ENCODE results near the gene ASXL2.
A peak's percentile ranks its signal among the peaks of the same experiment; 100 is the strongest.
"Not testable (repeated sequence)": the region's sequence is repeated elsewhere in the genome, so short reads cannot be mapped to it uniquely, and the experiment has no call there.

ASXL2 gene

DNA sequence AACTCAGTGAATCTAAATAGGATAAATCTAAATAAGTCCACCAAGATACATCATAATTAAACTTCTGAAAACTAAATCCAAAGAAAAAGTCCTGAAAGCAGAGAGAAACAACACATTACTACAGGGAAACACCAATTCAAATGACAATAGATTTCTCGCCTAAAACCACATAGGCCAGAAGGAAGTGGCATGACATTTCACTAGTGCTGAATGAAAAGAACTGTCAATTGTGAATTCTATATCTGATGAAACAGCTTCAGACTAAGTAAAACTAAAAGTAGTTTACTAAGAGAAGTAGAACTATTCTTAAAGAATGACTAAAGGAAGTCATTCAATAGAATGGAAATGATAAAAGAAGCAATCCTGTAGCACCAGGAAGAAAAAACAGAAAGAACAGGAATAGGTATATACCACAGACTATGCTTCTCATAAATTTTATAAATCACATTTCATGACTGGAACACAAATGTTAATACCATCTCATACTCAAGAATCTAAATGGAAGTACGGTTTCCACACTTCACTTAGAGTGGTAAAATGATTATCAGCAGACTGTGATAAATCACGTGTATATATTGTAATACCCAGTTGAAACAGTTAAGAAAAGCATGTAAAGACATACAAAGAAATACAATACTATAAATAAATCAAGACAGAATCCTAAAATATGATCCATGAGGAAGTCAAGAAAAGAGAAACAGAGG lies 46.4 kb downstream of the ASXL2 start:
- no peak for DNase-seq

- no peak for DNase-seq
These were observed 48.5 kb downstream of the ASXL2 start for GRCh38 chr2:25829828-25830227.

GRCh38 chr2:25829377-25829704 lies 48.9 kb downstream of the ASXL2 start:
- DNase-seq, result no peak

GRCh38 chr2:25828532-25829376 lies 49.5 kb downstream of the ASXL2 start:
- not testable (repeated sequence) for DNase-seq

- DNase-seq, result no peak
These were observed 53.0 kb downstream of the ASXL2 start for GRCh38 chr2:25825238-25825637.

GRCh38 chr2:25824718-25825117 lies 53.6 kb downstream of the ASXL2 start:
- DNase-seq, result no peak

DNA sequence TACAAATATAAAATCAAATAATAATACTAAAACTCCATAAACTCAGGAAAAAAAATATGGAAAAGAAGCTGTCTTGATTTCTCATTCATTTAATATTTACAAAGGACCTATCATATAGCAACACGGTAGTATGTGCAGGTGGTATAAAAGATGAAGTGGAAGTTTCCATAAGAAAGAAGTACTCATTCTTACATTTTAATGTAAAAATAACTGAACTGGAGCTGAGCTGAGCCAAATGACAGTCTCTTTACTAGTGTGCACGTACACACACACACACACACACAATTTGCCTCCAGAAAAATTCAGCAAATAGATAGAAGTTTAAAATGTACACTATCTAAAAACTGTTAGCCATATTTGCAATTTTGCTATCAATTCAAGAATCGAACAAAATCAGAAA lies 54.1 kb downstream of the ASXL2 start:
- no peak for DNase-seq

DNA sequence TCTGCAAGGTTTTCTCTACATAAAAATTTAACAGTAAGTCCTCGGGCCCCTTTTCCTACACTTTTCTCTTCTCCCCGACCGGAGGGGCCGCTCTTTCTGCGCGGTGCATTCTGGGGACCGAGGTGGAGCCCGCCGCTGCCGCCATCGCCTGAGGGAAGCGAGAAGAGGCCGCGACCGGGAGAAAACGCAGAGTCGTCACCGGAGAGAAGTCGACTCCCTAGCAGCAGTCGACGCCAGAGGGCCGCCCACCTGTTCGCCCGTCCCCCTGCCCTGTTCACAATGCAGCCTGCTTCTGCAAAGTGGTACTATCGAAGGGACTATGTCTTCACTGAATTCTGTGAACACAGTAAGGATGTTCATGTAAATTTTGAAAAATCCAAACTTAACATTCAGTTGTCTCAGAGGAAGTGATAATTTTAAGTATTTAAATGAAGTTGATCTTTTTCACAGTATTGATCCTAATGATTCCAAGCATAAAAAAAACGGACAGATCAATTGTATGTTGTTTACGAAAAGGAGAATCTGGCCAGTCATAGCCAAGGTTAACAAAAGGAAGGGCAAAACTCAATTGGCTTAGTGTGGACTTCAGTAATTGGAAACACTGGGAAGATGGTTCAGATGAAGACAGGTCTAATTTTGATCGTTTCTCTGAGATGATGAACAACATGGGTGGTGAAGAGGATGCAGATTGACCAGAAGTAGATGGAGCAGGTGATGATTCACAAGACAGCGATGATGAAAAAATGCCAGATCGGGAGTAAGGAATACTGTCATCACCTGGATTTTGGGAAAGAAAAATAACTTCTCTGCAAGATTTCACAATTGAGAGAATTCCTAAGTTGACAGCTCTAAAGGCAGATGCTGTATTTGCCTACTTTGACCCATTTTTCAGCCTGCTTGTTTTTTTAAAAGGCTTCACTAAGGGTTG lies 55.8 kb downstream of the ASXL2 start:
- peak; percentile 73 for DNase-seq

DNA sequence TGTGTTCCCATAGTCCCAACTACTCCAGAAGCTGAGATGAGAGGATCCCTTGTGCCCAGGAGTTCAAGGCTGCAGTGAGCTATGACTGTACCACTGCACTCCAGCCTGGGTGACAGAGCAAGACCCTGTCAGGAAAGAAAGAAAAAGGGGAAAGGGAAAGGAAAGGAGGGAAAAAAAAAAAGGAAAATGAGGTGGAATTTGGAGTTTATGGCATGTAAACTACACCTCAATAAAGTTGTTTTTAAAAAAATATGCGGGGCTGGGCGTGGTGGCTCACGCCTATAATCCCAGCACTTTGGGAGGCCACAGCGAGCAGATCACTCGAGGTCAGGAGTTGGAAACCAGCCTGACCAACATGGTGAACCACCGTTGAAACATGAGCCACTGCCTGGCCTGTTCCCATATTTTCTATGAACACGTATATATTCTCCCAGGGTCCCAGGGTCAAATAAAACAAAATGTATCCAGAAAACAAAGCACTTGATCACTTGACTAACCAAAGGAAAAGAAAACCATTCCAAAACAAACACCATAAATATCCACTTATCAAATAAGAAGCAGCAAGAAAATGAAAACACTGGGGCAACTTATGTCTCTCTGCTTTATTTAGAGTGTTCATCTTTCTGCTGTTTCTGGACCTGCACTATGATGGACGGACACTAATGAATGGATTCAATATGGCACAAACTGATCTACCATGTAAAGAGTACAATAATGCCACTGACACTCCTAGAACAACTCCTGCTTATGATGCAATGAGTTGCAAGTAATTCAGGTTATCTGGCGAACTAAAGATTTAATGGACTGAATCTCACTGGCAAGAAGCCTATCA lies 56.8 kb downstream of the ASXL2 start:
- DNase-seq, result peak; percentile 31

DNA sequence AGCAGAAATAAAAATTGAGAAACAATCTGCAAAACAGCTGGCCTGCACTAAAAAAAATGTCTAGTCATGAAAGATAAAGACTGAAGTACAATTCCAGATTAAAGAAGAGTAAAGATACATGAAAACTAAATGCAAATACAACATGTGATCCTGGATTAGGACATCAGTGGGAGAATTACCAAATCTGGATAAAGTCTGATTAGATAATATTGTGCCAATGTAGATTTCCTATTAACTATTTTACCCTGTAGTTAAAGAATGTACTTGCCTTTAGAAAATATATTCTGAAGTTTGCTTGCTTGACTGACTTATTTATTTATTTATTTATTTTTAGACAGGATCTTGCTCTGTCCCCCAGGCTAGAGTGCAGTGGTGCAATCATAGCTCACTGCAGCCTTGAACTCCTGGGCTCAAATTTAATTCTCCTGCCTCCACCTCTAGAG lies 58.7 kb downstream of the ASXL2 start:
- no peak for DNase-seq

DNA sequence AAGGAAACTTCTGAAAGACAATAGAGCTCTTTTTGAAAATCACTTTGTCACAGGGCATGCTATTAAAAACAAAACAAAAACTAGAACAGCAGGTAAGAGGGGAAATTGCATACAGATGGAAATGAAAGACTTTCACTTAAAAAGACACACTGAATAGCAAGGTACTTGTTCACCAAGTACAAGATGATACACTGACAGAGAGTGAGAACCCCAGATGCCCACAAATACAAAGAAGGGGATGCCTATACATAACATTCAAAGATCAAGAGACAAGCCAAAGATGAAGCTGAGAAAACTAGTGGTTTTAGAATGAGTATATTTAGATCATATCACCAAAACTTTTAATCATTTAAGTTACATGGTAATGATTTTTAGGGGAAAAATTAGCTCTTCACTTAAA lies 60.7 kb downstream of the ASXL2 start:
- DNase-seq, result no peak

DNA sequence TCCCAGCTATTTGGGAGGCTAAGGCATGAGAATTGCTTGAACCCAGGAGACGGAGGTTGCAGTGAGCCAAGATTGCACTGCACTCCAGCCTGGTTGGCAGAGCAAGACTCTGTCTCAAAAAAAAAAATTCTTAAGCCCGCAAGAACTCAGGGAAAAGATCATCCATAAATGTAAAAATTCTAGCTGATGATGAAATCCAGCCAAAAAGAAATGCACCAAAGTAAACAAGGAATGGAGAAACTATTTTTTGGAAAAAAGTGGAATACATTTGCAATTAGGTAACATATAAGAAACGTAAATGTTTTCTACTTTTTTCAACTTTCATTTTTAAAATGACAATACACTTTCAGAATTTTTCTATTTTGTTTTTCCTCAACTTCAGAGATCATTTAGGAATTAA lies 61.3 kb downstream of the ASXL2 start:
- no peak for DNase-seq

GRCh38 chr2:25816249-25816648 lies 62.0 kb downstream of the ASXL2 start:
- DNase-seq, result no peak

GRCh38 chr2:25814681-25815080 lies 63.6 kb downstream of the ASXL2 start:
- DNase-seq, result no peak

GRCh38 chr2:25810428-25810827 lies 67.9 kb downstream of the ASXL2 start:
- no peak for DNase-seq

DNA sequence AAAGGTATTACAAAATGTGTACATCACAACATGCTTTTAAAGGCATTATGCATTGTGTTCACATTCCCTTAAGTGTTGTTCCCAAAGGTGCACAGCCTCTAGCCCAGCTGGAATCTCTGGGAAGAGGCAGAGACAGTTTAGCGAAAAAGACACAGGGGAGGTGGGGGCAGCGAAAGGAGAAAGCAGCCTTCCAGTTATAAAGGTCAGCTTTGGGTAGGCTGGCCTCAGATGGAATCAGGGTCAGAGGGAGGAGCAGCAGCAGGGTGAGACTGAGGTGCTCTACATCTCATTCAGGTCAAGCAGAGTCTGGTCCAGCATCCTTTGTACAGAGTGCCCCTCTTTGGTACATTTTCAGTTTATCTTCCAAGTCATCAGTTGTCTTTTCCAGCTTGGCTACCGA lies 68.6 kb downstream of the ASXL2 start:
- no peak for DNase-seq

- no peak for DNase-seq
These were observed 70.3 kb downstream of the ASXL2 start for GRCh38 chr2:25808006-25808383.

DNA sequence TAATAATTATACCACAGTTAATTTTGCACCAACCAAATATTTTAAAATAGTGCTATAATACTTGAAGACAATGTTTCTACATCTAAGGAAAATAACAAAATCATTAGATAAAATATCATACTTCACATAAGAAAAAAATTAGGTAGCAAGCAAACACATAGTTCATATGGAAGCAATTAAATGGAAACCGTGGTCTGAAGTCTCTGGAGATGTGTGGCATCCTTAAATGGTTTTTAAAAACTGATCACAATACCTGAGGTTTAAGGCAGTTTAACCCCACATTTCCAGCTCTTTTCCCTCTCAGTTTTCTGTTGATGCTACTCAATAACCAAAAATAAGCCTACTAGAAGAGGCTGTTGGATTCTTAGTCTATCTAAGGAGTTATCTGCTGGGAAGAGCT lies 71.3 kb downstream of the ASXL2 start:
- no peak for DNase-seq

DNA sequence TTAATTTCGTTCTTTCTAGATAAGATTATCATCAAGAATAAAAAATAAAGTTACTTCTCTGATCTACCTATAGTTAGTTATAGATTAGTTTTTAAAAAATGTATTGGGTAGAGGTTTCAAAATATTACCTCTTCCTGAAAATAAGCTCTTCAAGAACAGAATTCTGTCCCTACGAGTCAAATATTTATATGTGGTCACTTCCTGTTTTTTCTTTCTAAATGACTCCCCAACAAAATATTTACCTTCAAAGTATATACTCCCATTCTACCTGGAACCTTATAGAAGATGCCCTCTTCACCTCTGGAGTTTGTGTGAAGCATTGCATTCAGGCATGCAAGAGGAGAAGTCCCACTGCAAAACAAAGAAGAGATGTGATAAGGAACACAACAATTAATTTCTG lies 72.3 kb downstream of the ASXL2 start:
- no peak for DNase-seq

DNA sequence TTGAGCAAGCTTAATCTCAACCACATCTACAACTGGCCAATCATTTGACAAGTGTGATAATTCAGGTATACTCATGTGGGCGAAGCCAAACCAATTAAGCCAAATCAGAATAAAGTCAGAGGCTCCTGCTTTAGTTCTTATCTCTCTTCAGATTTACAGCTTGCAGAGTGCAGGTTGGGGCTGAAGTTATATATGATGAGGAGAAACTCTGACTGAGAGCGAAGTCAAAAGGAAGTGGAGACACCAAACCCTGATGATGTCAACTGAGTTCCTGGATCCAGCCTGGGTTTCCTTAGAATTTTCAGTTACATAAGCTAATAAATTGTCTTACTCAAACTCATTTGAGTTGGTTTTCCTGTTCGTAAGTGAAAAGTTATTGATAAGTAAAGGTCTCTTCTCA lies 73.9 kb downstream of the ASXL2 start:
- no peak for DNase-seq

DNA sequence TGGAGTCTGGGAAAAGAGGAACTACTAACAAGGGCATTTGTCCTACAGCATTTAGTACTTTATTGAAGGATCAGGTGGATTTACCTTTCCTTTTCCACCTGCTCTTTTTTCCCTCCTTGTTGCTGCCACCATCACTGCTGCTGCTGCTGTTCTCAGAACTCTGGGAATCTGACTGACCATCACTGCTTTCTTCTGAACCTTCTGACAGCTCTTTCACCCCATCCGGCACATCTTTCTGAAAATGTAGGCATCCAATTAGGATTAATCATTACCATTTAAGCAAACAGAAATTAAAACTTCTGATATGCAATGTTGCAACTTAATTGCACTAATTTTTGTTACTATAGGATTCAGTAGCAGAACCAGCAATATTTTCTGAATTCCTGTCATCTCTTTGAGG lies 79.0 kb downstream of the ASXL2 start:
- DNase-seq, result no peak
